ENCODE data around the gene SNTG2.

GRCh38 chr2:990970-991369 lies 40.3 kb downstream of the SNTG2 start:
- TF ChIP-seq CTCF (IDR thresholded peaks at IDR 0.05) = no peak
- TF ChIP-seq POLR2A (IDR thresholded peaks at IDR 0.05) = no peak
